ENCODE results near the gene CPA5.
A peak's percentile ranks its signal among the peaks of the same experiment; 100 is the strongest.
"Not testable (repeated sequence)": the region's sequence is repeated elsewhere in the genome, so short reads cannot be mapped to it uniquely, and the experiment has no call there.

CPA5 gene

DNA sequence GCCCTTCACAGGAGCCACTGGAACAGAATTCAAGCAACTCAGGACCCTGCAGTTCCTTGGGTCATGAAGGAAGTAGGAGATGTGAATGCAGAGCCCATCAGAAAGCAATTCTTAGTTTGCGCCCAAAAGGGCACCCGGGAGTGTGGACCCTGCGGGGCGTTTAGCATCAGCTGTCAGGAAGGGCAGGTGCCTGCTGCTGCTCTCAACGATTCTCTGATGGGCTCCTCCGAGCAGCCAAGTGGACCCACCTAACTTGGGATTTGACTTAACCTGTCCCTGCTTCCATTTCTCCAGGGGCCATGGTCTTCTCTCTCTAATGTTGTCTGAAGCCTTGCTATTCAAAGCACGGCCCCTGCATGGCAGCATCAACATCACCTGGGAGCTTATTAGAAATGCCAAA is 17.1 kb downstream of the CPA5 start:
- no peak for DNase-seq

DNA sequence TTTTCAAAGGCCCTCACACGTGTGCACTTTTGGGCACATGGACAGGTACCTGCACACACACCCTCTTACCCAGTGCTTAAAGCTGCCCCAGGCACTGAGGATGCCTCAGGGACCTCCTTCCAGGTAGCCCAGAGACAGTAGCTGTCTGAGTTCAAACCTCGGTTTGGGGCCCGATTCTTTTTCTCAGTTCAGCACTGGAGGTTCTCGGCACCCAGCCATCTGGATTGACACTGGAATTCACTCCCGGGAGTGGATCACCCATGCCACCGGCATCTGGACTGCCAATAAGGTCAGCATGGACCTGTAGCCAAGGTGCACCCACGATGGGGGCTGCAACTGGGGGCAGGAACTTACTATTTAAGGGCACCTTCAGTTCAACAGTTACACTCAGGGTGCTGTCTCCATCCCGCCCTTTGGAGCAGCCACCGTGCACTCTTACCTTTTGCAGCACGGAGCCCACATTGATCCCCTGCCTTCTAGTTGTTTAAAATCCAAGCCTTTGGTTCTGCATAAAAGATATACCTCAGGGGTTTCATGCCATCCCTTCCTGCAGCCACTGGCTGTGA is 17.7 kb downstream of the CPA5 start:
- no peak for DNase-seq

DNA sequence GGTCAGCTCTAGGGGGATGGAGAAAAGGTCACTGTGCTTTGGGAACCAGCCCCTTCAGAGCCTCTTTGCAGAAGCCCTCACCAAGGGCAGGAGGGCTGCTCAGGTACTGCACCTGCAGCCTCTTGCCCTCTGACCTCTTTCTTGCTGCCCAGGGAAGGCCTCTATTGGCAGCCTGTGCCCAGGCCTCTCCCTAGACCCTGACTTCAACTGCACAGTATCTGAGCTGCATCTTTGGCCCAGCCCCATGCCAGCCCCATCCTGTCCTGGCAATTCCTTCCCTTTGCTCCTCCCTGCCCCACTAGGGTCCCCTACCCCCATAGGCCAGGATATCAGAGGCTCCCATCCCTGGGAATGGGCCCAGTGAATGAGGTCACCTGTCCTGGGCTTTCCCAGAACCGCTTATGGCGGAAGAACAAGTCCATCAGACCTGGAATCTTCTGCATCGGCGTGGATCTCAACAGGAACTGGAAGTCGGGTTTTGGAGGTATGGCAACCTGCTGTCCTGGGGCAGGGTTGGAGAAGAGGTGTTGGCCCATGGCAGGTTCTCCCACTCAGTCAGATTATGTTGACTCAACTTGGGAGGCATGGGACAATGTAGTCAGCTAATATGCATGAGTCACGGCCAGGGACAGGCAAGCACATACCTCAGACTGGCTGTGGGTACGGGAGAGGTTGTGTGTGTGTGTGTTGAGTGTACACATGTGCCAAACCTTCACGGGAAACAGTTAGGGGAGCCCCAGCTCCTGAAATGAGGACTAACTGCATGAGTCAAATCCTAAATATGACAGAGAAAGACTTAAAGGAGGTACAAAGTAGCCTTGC is 18.6 kb downstream of the CPA5 start:
- peak; percentile 89 for DNase-seq

DNA sequence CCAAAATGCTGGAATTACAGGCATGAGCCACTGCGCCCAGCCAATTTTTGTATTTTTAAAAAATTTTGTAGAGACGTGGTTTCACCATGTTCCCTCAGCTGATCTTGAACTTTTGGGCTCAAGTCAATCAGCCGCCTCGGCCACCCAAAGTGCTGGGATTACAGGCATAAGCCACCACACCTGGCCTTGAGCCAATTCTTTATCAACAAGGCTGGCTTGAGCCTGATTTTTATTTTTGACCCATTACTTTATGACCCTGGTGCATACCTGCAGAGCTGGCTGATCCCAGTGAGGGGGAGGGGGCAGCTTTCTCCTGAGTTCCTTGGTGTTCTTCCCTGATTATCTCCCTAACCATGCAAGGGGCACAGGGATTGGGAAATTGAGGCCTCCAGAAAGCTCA is 19.8 kb downstream of the CPA5 start:
- no peak for DNase-seq

DNA sequence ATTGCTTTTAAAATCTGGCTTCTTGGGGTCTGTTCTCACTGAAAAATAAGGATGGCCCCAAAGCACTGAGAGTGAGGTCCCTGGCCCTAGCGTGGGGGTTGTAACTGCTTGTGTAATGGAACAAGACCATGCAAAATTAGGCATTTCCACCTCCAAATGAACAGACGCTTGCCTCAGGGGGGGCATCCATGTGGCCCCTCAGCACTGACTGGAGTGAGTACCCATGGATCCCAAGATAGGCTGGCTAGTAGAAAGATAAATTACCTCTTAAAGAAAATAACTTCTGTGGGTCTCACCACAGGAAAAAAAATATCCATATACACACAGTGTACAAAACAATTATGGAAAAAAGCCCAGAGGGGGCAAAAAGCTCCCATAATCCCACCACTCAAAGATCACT is 20.5 kb downstream of the CPA5 start:
- no peak for DNase-seq

DNA sequence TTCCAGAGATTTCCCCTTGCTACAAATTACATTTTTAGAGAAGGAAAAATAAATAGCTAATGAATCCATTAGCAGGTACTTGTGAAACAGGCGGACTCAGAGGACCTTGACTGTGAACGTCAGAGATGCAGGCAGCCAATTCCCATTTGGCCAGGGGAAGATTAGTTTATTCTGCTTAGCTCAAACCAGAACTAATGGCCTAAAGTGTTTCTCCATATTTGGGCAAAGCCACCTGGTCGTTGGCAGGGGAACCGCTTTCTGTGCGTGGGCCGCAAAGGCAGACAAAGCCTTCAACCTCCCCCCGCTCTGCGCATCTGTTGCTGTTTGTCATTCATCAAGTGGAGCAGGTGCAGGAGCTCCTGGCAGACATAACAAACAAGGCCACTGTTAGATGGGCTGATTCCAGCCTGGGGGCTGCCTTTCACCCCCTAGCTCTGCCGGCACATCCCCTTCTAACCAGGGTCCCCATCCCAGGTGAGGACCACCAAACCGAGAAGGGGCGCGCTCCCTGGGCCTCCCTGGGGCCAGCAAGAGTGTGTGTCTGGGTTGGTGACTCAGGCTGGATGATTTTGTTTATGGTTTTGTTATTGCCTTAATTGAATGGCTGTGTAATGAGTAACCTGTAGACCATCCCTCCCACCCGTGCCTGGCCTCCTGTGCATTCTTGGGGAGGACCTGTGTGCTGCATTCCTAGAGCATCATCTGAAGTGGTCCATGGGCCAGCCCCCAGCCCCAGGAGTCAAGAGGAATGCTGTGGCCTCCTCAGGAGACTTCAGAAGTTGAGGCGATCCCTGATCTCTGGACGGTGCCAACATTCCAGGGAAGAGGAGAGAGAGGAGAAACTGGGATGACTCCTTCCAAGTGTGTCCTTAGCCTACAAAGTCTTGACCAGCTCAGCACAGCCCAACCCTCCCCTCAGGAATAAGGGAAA is 21.2 kb downstream of the CPA5 start:
- DNase-seq = peak; percentile 41

DNA sequence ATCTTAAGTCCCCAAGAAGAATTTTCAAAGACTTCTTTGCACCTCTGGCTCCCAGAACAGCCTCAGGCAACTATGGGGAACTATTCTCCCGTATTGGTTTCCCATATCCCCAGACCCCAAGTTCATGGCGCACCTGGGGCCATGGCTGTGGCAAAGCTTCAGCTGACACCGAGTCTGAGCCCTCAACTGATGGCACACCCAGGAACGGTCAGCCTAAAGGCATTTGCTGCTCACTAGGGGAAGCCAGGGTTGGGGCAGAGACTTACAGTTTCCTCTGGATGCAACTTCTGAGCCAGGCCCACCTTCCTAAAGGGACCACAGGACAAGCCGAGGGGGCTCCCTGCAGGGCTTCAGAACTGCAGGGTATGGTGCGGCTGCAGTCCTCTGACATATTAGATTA is 21.9 kb downstream of the CPA5 start:
- no peak for DNase-seq

DNA sequence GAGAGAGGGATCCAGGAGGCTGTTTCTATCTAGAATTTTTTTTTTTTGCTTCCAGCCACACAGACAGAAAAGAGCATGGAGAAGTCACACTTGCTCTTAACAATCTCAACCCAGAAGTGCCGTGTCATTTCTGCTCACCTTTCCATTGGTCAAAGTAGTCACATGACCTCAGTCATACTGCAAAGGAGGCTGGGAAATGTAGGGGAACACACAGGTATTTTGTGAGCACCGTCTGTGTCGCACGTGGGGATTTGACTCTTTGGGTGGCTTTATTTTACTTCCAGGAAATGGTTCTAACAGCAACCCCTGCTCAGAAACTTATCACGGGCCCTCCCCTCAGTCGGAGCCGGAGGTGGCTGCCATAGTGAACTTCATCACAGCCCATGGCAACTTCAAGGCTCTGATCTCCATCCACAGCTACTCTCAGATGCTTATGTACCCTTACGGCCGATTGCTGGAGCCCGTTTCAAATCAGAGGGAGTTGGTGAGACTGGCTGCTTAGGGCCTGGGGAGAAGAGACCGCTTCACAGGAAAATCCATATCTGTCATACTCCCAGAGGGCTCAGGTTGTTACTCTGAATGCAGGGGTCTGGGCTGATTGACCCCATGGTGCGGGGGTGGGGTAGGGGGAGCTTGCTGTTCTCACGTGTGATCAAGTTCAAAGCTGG is 22.6 kb downstream of the CPA5 start:
- peak; percentile 28 for DNase-seq

DNA sequence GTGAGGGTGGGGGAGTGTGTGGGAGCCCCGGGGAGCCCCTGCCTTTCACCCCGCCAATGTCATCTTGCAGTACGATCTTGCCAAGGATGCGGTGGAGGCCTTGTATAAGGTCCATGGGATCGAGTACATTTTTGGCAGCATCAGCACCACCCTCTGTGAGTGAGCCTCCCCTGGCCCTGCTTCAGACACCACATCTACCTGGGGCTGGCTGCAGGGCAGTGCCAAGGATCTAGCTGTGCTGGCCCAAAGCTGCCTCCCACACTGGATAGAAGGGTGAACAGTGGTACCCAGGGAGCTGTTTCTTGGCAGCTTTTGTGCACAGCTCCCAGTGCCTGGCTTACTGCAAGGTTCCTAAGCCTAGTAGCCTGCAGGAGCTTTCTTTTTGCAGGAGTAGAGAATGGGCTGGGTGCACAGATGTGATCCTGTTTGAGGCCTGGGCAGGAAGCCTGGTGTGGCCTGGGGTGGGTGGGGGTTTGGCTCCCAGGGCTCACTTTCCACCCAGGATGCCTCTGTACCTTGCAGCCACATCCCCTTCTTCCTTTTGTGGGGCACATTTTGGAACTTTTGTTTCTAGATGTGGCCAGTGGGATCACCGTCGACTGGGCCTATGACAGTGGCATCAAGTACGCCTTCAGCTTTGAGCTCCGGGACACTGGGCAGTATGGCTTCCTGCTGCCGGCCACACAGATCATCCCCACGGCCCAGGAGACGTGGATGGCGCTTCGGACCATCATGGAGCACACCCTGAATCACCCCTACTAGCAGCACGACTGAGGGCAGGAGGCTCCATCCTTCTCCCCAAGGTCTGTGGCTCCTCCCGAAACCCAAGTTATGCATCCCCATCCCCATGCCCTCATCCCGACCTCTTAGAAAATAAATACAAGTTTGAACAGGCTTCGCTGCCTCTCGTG is 23.5 kb downstream of the CPA5 start:
- no peak for DNase-seq

DNA sequence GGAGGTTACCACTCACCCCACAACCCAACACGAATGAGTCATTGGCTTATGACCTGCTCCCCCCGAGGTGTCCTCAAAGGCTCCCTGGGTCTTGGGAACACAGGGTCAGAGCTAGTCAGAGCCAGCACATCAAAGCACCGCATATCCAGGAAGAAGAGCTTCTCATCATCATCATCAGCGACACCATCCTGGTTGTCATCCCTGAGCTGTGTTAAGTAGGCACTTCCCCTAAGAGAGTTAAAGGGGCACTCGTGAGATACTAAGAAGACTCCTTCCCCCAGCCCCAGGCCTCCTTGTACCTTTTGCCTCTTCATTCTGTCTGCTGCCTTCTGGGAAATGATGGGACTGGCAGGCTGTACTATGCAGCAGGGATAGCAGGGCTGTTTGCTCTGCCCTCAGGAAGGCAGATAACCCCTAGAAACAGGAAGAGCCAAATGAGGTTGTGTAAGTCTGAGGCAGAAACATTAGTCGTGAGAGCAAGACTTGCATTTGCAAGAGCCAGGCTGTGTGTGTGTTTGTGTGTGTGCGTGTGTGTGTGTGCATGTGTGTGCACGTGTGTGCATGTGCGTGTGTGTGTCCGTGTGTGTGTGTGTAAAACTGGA is 24.6 kb downstream of the CPA5 start:
- peak; percentile 22 for DNase-seq

DNA sequence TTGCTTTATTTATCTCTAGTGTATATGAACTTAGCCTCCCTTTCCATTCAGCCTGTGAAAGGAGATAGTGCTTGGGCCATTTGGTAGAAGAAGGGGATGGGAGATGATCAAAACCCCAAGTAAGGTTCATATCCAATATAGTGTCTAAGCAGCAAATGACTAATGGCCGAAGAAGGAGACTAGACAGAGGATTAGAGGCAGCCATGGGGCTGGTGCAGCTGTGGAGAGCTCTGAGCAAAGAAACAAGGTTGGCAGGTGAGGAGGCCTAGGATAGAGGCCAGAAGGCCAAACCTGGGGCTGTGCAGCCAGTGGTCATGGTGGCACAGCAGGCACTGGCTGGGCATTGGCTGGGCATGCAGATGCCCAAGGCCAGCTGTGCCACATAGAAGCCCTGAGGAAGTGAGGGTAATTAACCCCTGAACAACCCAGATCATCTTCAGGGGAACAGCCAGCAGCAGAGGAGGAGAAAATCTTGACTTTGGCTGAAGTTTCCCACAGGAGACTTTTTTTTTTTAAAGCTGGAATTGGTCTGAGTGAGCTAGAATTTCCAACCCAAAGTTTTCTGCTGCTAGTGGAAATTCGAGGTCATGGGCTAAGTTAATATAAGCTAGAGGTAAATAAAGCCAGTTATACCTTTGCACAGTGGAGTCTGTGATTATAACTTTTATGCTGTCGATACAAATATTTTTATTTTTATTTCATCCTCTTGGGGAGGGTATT is 25.4 kb downstream of the CPA5 start:
- DNase-seq = no peak

DNA sequence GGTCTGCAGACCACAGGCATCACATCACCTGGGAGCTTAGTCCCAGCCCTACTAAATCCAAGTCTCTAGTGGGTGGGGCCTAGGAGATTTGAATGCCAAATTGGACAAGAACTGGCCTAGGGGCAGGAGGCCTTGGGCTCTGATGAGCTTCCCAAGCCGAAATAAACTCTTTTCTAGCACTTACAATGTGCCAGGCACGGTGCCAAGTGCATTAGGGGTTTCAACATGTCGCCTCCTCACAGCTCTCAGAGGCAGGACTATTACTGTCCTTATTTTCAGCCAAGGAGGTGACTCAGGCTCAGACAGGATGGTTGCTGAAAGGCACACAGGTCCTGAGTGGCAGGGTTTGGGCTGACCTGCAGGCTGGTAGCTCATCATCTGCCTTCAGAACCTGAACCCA is 26.4 kb downstream of the CPA5 start:
- DNase-seq = no peak

DNA sequence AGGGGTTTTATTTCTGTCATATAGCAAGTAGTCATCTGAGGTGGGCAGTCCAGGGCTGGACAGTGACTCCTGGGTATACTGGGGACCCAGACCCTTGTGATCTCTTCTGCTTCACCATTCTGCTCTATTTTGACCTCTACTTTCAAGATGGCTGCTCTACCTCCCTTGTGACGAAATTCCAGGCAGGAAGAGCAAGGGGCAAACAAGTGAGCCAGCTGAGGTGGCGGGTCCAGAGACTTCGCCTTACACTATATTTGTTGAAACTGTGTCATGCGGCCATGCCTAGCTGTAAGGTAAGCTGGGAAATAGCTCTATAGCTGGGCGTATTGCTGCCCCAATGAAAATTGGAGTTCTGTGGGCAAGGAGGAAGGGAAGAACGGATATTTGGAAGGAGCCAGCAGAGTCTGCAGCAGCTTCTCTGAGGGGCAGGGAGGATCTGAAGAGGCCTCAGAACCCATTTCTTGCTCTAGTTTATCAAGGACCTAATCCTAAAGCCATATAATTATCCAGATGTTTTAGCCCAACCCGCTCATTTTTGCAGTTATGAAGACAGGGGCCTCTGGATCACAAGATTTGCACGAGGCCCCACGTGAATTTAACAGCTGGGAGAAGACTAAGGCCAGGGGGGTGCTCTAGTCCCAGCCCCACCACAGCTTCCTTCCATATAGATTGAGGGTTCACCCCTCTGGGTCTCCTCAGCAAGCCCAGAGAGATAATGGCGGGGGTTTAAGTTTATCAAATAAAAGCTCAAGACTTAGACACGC is 28.0 kb downstream of the CPA5 start:
- DNase-seq = no peak

DNA sequence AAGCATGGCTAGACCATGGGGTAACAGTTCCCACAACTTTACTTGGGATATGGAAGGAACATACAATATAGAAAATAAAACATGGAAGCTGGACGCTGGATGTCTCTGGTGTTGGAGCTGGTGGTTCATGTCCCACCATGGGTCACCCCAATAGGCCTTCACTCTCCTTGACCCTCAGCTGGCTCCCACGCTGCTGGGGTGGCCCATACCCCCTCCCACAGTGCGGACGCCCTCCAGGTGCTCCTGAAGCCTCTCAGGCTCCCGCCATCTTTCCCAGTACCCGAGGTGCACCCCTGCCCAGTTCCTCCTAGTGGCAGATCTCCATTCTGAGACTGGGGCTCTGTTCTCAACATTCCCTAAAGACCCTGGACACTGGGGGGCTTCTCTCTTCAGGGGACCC is 29.9 kb downstream of the CPA5 start:
- no peak for DNase-seq

DNA sequence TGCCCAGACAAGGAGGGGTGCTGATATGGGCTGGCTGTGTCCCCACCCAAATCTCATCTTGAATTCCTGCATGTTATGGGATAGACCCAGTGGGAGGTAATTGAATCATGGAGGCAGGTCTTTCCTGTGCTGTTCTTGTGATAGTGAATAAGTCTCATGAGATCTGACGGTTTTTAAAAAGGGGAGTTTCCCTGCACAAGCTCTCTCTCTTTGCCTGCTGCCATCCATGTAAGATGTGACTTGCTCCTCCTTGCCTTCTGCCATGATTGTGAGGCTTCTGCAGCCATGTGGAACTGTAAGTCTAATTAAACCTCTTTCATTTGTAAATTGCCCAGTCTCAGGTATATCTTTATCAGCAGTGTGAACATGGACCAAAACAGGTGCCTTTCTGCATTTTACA is 31.8 kb downstream of the CPA5 start:
- not testable (repeated sequence) for DNase-seq

DNA sequence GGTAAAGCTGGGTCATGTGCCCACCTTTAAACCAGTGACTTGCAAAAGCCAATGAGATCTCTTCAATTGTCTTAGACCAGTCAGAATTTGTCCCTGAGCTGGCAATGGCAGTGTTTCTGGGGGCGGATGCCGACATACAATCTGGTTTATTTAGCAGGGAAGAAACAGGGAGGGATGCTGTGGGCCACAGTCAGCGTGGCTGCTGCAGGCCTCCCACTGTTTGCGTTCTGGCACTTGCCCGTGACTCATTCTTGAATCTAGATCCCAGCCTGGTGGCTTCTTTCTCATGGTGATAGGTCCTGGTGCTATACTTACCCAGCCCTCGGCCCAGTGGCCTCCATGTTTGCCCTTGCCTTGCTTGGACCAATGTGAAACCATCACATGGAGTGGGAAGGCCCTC is 32.6 kb downstream of the CPA5 start:
- DNase-seq = no peak

DNA sequence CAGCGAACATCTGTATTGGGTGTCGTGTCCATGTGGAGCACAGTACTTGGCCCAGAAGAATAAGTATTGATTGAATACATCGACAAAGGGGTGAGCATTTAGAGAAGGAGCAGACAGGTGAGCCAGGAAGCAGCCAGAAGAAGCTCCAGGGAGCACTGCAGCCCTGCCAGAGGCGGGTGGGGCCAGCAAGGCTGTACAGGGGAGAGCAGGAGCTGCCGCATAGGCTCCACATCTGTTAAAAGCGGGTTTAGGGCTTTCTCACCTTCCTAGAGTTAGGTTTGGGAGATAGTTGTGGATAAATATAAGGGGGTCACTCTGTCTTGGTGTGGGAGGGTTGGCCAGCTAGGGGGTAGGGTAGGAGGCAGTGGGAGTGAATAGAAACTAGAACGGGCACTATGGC is 34.4 kb downstream of the CPA5 start:
- no peak for DNase-seq

DNA sequence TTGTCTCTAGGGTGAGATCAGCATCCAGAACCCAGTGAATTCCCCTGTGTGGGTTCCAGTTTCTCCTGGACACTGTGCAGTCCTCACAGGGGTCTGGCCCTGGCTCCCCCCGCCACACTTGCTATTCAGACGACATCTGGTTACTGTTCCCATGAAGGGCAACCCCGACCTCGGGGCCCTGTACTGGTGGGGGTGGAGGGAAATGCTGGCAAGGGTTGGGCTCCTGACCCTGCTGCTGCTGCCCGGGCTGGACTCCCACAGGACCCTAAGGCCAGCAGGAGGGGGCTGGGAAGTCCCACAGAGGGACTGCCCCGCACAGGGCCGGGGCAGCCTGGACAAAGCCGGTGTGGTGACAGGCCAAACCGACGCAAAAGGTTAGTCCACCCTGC is 34.9 kb downstream of the CPA5 start:
- no peak for DNase-seq

DNA sequence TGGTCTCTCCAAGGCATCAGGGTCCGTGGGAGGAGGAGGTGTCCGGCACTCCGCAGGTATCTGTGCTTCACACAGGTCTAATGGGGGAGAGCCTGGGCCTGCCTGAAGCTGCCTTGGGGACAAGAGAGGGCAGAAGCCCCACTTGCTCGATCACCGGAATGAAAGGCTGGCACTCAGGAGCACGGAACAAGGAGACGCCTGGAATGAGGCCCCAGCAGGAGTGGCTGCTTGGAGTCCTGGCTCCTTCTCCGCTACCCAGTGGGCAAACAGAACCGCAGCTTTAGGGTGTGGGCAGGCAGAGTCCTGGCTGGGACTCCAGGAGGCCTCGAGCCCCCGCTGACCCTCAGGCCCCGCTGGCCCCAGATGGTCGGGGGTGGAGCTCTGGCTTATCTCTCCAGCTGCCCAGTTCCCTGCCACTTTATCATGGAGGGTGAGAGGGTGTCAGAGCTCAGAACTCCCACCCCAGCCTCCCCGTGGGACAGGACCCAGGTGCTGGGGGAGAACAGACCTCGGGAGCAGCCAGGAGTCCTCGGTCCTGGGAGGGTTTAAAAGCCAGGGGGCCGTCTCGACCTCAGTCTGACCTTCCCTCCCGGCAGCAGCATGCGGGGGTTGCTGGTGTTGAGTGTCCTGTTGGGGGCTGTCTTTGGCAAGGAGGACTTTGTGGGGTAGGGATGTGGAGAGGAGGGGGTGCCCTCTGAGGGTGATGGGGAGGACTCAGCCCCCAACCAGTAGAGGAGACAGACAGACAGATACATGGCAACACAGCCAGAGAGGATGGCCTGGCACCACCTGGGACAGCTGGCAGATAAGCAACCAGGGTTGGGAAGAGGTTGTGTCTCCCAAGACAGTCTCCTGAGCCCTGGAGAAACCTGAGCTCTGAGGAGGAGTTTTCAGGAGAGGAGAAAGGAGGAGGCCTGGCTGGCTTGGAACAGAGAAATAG is 35.6 kb downstream of the CPA5 start, which contains the start of gene CPA1:
Gene CPA1 (plus strand): TSS at position 574 of the 940 bp plus-strand sequence. CDS start 27 bp downstream, at position 601.
- DNase-seq = no peak

All from stimulated activated CD4-positive, alpha-beta T cell treated with anti-CD3 and anti-CD28 coated beads, Interleukin-1b, Interleukin-23, amount 100 ng/mL, for 48 hours (primary cell).